Measurements from ENCODE around the gene ESRRB.

DNA sequence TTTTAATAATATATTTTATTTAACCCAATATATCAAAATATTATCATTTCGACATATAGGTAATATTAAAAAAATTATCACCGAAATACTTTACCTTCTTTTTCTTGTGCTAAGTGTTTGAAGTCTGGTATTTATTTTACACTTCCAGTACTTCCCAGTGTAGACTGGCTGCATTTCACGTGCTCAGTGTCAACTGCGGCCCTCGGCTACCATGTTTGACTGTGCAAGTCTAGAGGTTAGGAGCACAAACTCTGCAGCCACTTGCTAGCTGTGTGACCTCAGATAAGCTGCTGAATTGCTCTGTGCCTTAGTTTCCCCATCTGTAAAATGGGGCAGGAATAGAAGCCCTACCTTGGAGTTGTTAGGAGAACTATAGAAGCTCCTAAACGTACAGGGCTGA, 42.3 kb upstream of the ESRRB start:
- TF ChIP-seq, protein P1, sequence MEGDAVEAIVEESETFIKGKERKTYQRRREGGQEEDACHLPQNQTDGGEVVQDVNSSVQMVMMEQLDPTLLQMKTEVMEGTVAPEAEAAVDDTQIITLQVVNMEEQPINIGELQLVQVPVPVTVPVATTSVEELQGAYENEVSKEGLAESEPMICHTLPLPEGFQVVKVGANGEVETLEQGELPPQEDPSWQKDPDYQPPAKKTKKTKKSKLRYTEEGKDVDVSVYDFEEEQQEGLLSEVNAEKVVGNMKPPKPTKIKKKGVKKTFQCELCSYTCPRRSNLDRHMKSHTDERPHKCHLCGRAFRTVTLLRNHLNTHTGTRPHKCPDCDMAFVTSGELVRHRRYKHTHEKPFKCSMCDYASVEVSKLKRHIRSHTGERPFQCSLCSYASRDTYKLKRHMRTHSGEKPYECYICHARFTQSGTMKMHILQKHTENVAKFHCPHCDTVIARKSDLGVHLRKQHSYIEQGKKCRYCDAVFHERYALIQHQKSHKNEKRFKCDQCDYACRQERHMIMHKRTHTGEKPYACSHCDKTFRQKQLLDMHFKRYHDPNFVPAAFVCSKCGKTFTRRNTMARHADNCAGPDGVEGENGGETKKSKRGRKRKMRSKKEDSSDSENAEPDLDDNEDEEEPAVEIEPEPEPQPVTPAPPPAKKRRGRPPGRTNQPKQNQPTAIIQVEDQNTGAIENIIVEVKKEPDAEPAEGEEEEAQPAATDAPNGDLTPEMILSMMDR (conservative IDR thresholded peaks at IDR 0.05), result no peak
- no peak for TF ChIP-seq EZH2 (IDR thresholded peaks at IDR 0.05; ENCODE audit: low read depth)
